ENCODE results near the gene ZBTB46.
A peak's percentile ranks its signal among the peaks of the same experiment; 100 is the strongest.
"Not testable (repeated sequence)": the region's sequence is repeated elsewhere in the genome, so short reads cannot be mapped to it uniquely, and the experiment has no call there.

The ZBTB46 gene

GRCh38 chr20:63733579-63734081, 97.4 kb downstream of the ZBTB46 start:
- TF ChIP-seq CTCF (IDR thresholded peaks at IDR 0.05; ENCODE audit: low read depth, low read length) (no peak), EZH2phosphoT487 (IDR thresholded peaks at IDR 0.05; ENCODE audit: low read depth) (no peak)
- no peak overlapping the region for H3K4me2 ChIP-seq (ENCODE audit: low read length)
- H3K9me3 ChIP-seq (ENCODE audit: insufficient read depth, low read length): no peaks in the 10 kb centered on the region
- no peak overlapping the region for H3K9ac ChIP-seq (ENCODE audit: low read length)
- H3K27me3 ChIP-seq (ENCODE audit: low read depth, low read length): no peaks in the 10 kb centered on the region
- H2AFZ ChIP-seq (ENCODE audit: low read depth, low read length): no peak overlapping the region
- H3K36me3 ChIP-seq (replicated peaks; ENCODE audit: low read depth, low read length): peaks cover 31% of the 10 kb centered on the region
- H3K27ac ChIP-seq (ENCODE audit: low read length): peak overlapping the region; percentile 2; the same call in 1 of the 2 replicates
- no peak overlapping the region for H3K4me3 ChIP-seq (ENCODE audit: low read length)
- H3K4me1 ChIP-seq (ENCODE audit: low read length): peaks cover 62% of the 10 kb centered on the region
- H3K79me2 ChIP-seq (ENCODE audit: low read length): peaks cover 18% of the 10 kb centered on the region
- no peaks in the 10 kb centered on the region for H4K20me1 ChIP-seq (ENCODE audit: insufficient read depth, low read length)

- peaks cover 31% of the 10 kb centered on the region for H3K36me3 ChIP-seq (replicated peaks; ENCODE audit: low read depth, low read length)
- H3K79me2 ChIP-seq (ENCODE audit: low read length): peaks cover 18% of the 10 kb centered on the region
- peaks cover 62% of the 10 kb centered on the region for H3K4me1 ChIP-seq (ENCODE audit: low read length)
- H3K4me2 ChIP-seq (ENCODE audit: low read length): no peak overlapping the region
- no peak overlapping the region for H3K4me3 ChIP-seq (ENCODE audit: low read length)
- H3K9me3 ChIP-seq (ENCODE audit: insufficient read depth, low read length): no peaks in the 10 kb centered on the region
- H2AFZ ChIP-seq (ENCODE audit: low read depth, low read length): no peak overlapping the region
- no peaks in the 10 kb centered on the region for H4K20me1 ChIP-seq (ENCODE audit: insufficient read depth, low read length)
- no peaks in the 10 kb centered on the region for H3K27me3 ChIP-seq (ENCODE audit: low read depth, low read length)
- H3K27ac ChIP-seq (ENCODE audit: low read length): peak overlapping the region; percentile 2; the same call in 1 of the 2 replicates
- H3K9ac ChIP-seq (ENCODE audit: low read length): no peak overlapping the region
- TF ChIP-seq EZH2phosphoT487 (IDR thresholded peaks at IDR 0.05; ENCODE audit: low read depth): no peak
Observed at GRCh38 chr20:63733117-63733516, 97.9 kb downstream of the ZBTB46 start.

- H3K27me3 ChIP-seq (ENCODE audit: low read depth, low read length): no peaks in the 10 kb centered on the region
- no peaks in the 10 kb centered on the region for H4K20me1 ChIP-seq (ENCODE audit: insufficient read depth, low read length)
- H2AFZ ChIP-seq (ENCODE audit: low read depth, low read length): no peak overlapping the region
- 0 out of 2 replicates have a peak overlapping the region, but pooled peaks have one; percentile 99 for H3K27ac ChIP-seq (ENCODE audit: low read length)
- no peak for TF ChIP-seq EZH2phosphoT487 (IDR thresholded peaks at IDR 0.05; ENCODE audit: low read depth)
- TF ChIP-seq CTCF (IDR thresholded peaks at IDR 0.05; ENCODE audit: low read depth, low read length): no peak
- H3K4me3 ChIP-seq (ENCODE audit: low read length): no peak overlapping the region
- H3K9ac ChIP-seq (ENCODE audit: low read length): no peak overlapping the region
- peaks cover 36% of the 10 kb centered on the region for H3K36me3 ChIP-seq (replicated peaks; ENCODE audit: low read depth, low read length)
- H3K79me2 ChIP-seq (ENCODE audit: low read length): peaks cover 18% of the 10 kb centered on the region
- peaks cover 67% of the 10 kb centered on the region for H3K4me1 ChIP-seq (ENCODE audit: low read length)
- H3K4me2 ChIP-seq (ENCODE audit: low read length): no peak overlapping the region
- H3K9me3 ChIP-seq (ENCODE audit: insufficient read depth, low read length): no peaks in the 10 kb centered on the region
Observed at GRCh38 chr20:63732118-63733095, 98.7 kb downstream of the ZBTB46 start.

- peak overlapping the region; percentile 58 for H3K4me2 ChIP-seq (ENCODE audit: low read length)
Observed at GRCh38 chr20:63731410-63731809, 99.7 kb downstream of the ZBTB46 start.

GRCh38 chr20:63730189-63730733, 100.8 kb downstream of the ZBTB46 start:
- Histone ChIP-seq H3K4me2 (ENCODE audit: low read length) (peak overlapping the region; percentile 58), H3K4me1 (ENCODE audit: low read length) (peaks cover 57% of the 10 kb centered on the region), H3K4me3 (ENCODE audit: low read length) (peak overlapping the region; percentile 44), H3K79me2 (ENCODE audit: low read length) (peaks cover 27% of the 10 kb centered on the region), H3K9ac (ENCODE audit: low read length) (peak overlapping the region; percentile 76), H3K36me3 (replicated peaks; ENCODE audit: low read depth, low read length) (peaks cover 50% of the 10 kb centered on the region), H3K9me3 (ENCODE audit: insufficient read depth, low read length) (peaks cover 11% of the 10 kb centered on the region), H3K27ac (ENCODE audit: low read length) (peak overlapping the region; percentile 99)
- not testable (repeated sequence) for H3K27me3 ChIP-seq (ENCODE audit: low read depth, low read length); H4K20me1 ChIP-seq (ENCODE audit: insufficient read depth, low read length); H2AFZ ChIP-seq (ENCODE audit: low read depth, low read length)

More at GRCh38 chr20:63731410-63731809, 99.7 kb downstream of the ZBTB46 start:
- Histone ChIP-seq H3K4me3 (ENCODE audit: low read length) (peak overlapping the region; percentile 48), H2AFZ (ENCODE audit: low read depth, low read length) (no peak overlapping the region), H3K27me3 (ENCODE audit: low read depth, low read length) (no peaks in the 10 kb centered on the region), H3K79me2 (ENCODE audit: low read length) (peaks cover 24% of the 10 kb centered on the region), H3K36me3 (replicated peaks; ENCODE audit: low read depth, low read length) (peaks cover 43% of the 10 kb centered on the region), H3K4me1 (ENCODE audit: low read length) (peaks cover 65% of the 10 kb centered on the region), H3K9me3 (ENCODE audit: insufficient read depth, low read length) (peaks cover 6% of the 10 kb centered on the region; the same call in 1 of the 2 replicates), H3K9ac (ENCODE audit: low read length) (peak overlapping the region; percentile 76; the same call in 1 of the 2 replicates), H3K27ac (ENCODE audit: low read length) (peak overlapping the region; percentile 99), H4K20me1 (ENCODE audit: insufficient read depth, low read length) (no peaks in the 10 kb centered on the region)
- TF ChIP-seq EZH2phosphoT487 (IDR thresholded peaks at IDR 0.05; ENCODE audit: low read depth) (no peak), CTCF (IDR thresholded peaks at IDR 0.05; ENCODE audit: low read depth, low read length) (no peak)

GRCh38 chr20:63722967-63723622, 108.0 kb downstream of the ZBTB46 start:
- H3K4me2 ChIP-seq (ENCODE audit: low read length); H3K27ac ChIP-seq (ENCODE audit: low read length); H3K4me3 ChIP-seq (ENCODE audit: low read length); H3K9ac ChIP-seq (ENCODE audit: low read length); H2AFZ ChIP-seq (ENCODE audit: low read depth, low read length); H4K20me1 ChIP-seq (ENCODE audit: insufficient read depth, low read length); H3K27me3 ChIP-seq (ENCODE audit: low read depth, low read length): not testable (repeated sequence)
- Histone ChIP-seq H3K36me3 (replicated peaks; ENCODE audit: low read depth, low read length) (peaks cover 49% of the 10 kb centered on the region), H3K9me3 (ENCODE audit: insufficient read depth, low read length) (peaks cover 18% of the 10 kb centered on the region), H3K4me1 (ENCODE audit: low read length) (peaks cover 15% of the 10 kb centered on the region), H3K79me2 (ENCODE audit: low read length) (peaks cover 26% of the 10 kb centered on the region)
